Transverse colon (tissue), 4 donors: ENCODE measurements around the gene POLR2E.

Experiments
- CTCF ChIP-seq, 5 experiments: fragments of 200-600 bp in 3 of 5; fragments of 450-650 bp in 2 of 5; sonication (generic) in 3 of 5; IDR thresholded peaks; 1 replicate in 2 of 5; 2 replicates in 3 of 5; pipeline ENCODE4 v1.5.1; 2016 to 2017; ENCODE audit warnings: antibody characterized with exemption in 5 of 5, inconsistent platforms in 3 of 5, mild to moderate bottlenecking in 2 of 5, moderate library complexity in 1 of 5
- EP300 ChIP-seq: sonication (generic); formaldehyde crosslinking; IDR thresholded peaks from one replicate; pipeline ENCODE4 v1.6.1; 2017; ENCODE audit warnings: antibody characterized with exemption, low read depth
- POLR2A ChIP-seq: fragments of 450-650 bp; IDR thresholded peaks from one replicate; pipeline ENCODE4 v1.6.1; 2016; ENCODE audit warnings: antibody characterized with exemption, mild to moderate bottlenecking, moderate library complexity
- POLR2AphosphoS5 ChIP-seq, 3 donors: sonication (generic); formaldehyde crosslinking; IDR thresholded peaks; one replicate each; pipeline ENCODE4 v1.6.1; 2016; ENCODE audit warnings: antibody characterized with exemption in 3 of 3

- TF ChIP-seq CTCF (IDR thresholded peaks at IDR 0.05) (no peak), POLR2A (no peak), EP300 (no peak), POLR2AphosphoS5 (IDR thresholded peaks at IDR 0.05) (no peak)
Observed at GRCh38 chr19:1042689-1043511, 52.3 kb downstream of the POLR2E start.
